Common myeloid progenitor, CD34-positive (primary cell): ENCODE results near the gene ERLEC1.

Experiments used
- CTCF ChIA-PET: fragments of 350-600 bp; sonication (Branson Sonifier 250); formaldehyde crosslinking; loops from one replicate; lab custom pipeline; 2021; ENCODE audit warnings: antibody characterized with exemption; lab: Charles Lee
- POLR2A ChIA-PET: fragments of 350-600 bp; sonication (Branson Sonifier 250); formaldehyde crosslinking; loops from one replicate; lab custom pipeline; 2021; ENCODE audit warnings: antibody characterized with exemption; lab: Charles Lee
- DNase-seq, 3 donors: peaks; one replicate each; pipeline versions ENCODE4 v3.0.0 to v3.0.0-alpha.2; 2013
- H3K27ac ChIP-seq, 2 experiments: 1 replicate in 1 of 2; 2 replicates in 1 of 2; pipeline ENCODE4 v1.7.0; 2013; ENCODE audit warnings: inconsistent platforms in 2 of 2, low read length in 2 of 2, mild to moderate bottlenecking in 2 of 2, low read depth in 1 of 2, moderate library complexity in 1 of 2; ENCODE audit not compliant: severe bottlenecking in 2 of 2, insufficient read depth in 1 of 2, poor library complexity in 1 of 2
- H3K27me3 ChIP-seq, 5 experiments: replicated peaks in 2 of 5; 1 replicate in 3 of 5; 2 replicates in 2 of 5; pipeline versions ENCODE4 v1.6.1 to v1.7.0; 2013; ENCODE audit warnings: low read length in 4 of 5, mild to moderate bottlenecking in 2 of 5, moderate library complexity in 2 of 5, inconsistent platforms in 1 of 5; ENCODE audit not compliant: insufficient read depth in 5 of 5, control insufficient read depth in 4 of 5
- H3K36me3 ChIP-seq, 4 experiments: 1 replicate in 2 of 4; 2 replicates in 2 of 4; pipeline versions ENCODE4 v1.6.1 to v1.7.0; 2013; ENCODE audit warnings: low read length in 3 of 4, control low read depth in 1 of 4, mild to moderate bottlenecking in 1 of 4; ENCODE audit not compliant: control insufficient read depth in 4 of 4, insufficient read depth in 4 of 4
- H3K4me1 ChIP-seq, 4 experiments: 1 replicate in 3 of 4; 2 replicates in 1 of 4; pipeline versions ENCODE4 v1.6.1 to v1.7.1; 2013; ENCODE audit warnings: low read length in 3 of 4, mild to moderate bottlenecking in 3 of 4, control low read depth in 1 of 4, inconsistent platforms in 1 of 4, moderate library complexity in 1 of 4; ENCODE audit not compliant: control insufficient read depth in 4 of 4, insufficient read depth in 4 of 4; ENCODE audit errors: control extremely low read depth in 1 of 4
- H3K4me3 ChIP-seq, 7 experiments: 1 replicate in 4 of 7; 2 replicates in 3 of 7; pipeline versions ENCODE4 v1.5.1 to v1.7.0; 2013; ENCODE audit warnings: mild to moderate bottlenecking in 7 of 7, low read length in 6 of 7, moderate library complexity in 6 of 7, inconsistent platforms in 2 of 7, low read depth in 2 of 7, control low read depth in 1 of 7; ENCODE audit not compliant: insufficient read depth in 4 of 7, control insufficient read depth in 1 of 7; ENCODE audit errors: extremely low read depth in 1 of 7
- H3K9me3 ChIP-seq, 5 experiments: 1 replicate in 4 of 5; 2 replicates in 1 of 5; pipeline versions ENCODE4 v1.6.1 to v1.7.1; 2013; ENCODE audit warnings: low read length in 4 of 5, mild to moderate bottlenecking in 2 of 5, inconsistent platforms in 1 of 5, low read depth in 1 of 5, moderate library complexity in 1 of 5; ENCODE audit not compliant: control insufficient read depth in 4 of 5, insufficient read depth in 2 of 5; ENCODE audit errors: control extremely low read depth in 1 of 5
- WGBS: methylation state at CpG from one replicate; pipeline ENCODE4 v1.1.5; 2013; ENCODE audit not compliant: insufficient coverage; 5-methylcytosine and 5-hydroxymethylcytosine counted together

The ERLEC1 gene

DNA sequence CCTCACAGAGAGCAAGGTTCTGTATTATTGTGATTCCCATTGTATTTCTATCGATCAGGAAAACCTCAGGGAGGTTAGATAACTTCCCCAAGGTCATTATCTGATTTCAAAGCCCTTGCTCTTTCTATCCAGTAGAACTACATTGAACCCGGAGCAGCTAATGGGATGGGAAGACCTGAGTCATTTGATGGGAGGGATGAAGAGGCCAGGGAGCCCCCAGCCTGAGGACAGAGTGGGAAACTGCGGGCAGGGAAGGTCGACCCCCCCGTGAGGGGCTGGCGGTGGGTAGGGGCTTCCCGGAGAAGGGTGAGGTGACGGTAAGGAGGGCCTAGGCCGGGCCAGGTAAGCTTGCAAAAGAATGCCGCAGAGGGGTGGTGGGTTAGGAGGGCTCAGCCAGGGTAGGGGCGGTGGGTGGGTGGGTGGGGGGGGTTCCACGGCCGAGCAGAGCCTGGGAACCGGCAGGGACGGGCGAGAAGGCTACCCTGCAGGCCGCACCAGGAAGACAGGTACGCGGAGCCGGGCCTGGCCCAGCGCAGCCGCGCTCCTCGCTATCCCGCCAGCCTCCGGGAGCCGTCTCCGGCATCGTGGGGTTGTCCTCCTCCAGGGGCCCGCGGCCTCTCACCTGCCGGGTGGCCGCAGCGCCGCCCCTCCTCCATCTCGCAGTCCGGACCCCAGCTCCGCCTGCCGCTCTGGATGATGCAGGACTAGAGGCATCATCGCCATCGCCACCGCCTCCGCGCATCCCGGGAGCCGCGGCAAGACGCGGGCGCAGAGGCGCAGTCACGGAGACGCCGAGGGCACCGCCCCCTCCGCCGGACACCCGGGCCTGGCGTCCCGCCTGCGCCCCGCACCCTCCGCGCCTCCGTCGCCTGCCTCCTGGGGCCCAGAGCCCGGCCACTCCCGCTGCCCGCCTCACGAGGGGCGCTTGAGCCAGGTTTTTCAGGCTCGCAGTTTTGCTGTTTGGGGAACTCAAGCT, 72.7 kb downstream of the ERLEC1 start, which contains the start of gene GPR75:
Gene GPR75 (minus strand): TSS at position 762 of the 976 bp plus-strand sequence. CDS start 5,211 bp downstream, outside the sequence.
- no peak for DNase-seq
- POLR2A ChIA-PET: no interaction called here
- H3K4me3 ChIP-seq: no peak within 1 kb of the TSS
- H3K4me1 ChIP-seq: peaks cover 0 to 3% (median 0%) of the 10 kb centered on the region in 4 experiments
- peaks cover 8 to 36% (median 26%) of the 10 kb centered on the region in 4 experiments for H3K36me3 ChIP-seq
- H3K27ac ChIP-seq: no peak within 1 kb of the TSS
- 91% methylated on average over 60 of the region's 72 CpGs for WGBS
- no peaks in the 10 kb centered on the region for H3K27me3 ChIP-seq
- CTCF ChIA-PET: no interaction called here
- H3K9me3 ChIP-seq: no peaks in the 10 kb centered on the region

DNA sequence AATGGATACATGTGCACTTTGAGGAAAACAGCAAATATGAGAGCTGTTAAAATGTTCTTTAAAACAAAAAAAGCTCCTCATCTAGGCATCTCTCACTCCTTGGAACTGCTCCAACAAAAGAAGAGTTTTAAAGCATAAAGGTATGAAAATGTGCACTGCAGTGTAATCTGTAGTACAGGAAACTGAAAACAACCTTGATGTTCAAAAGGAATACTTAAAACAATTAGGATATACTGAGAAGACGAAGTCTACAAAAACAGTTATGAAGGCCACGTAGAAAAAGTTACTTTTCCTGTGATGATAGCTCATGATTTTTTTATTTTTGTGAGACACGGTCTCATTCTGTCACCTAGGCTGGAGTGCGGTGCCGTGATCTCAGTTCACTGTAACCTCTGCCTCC, 75.0 kb downstream of the ERLEC1 start:
- Histone ChIP-seq H3K4me3 (no peak overlapping the region), H3K27ac (no peak overlapping the region), H3K9me3 (no peaks in the 10 kb centered on the region), H3K4me1 (peaks cover 0 to 3% (median 0%) of the 10 kb centered on the region in 4 experiments), H3K36me3 (peaks cover 13 to 52% (median 36%) of the 10 kb centered on the region in 4 experiments), H3K27me3 (no peaks in the 10 kb centered on the region)
- CTCF ChIA-PET: interaction anchor here (0.6 to 1.4 kb wide), 2 partner anchors 11 to 23 kb away, joined by 3 read pairs; no protein-coding TSS in a partner anchor
- DNase-seq: no peak
- 93% methylated on average over 2 of the region's 5 CpGs for WGBS
- POLR2A ChIA-PET: no interaction called here

DNA sequence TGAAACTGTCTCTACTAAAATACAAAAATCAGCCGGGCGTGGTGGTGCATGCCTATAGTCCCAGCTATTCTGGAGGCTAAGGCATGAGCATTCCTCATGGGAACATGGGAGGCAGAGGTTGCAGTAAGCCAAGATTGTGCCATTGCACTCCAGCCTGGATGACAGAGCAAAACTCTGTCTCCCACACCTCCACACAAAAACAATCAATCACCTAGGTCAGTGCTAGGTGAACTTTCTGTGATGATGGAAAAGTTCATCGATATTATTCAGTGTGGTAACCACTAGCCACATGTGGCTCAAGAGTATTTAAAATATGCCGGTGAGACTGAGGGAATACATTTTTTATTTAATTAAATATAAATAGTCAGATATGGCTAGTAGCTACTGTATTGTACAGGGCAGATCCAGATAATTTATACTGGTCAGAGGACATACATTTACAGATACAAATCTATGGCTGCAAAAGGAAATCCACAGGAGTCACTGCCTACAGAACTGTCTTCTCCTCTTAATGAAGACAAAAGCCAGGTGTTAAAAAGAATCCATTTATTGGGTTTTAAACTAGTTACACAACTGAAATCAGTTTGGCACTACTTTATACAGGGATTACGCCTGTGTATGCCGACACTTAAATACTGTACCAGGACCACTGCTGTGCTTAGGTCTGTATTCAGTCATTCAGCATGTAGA, 76.8 kb downstream of the ERLEC1 start:
- no peak overlapping the region for H3K4me3 ChIP-seq
- POLR2A ChIA-PET: no interaction called here

DNA sequence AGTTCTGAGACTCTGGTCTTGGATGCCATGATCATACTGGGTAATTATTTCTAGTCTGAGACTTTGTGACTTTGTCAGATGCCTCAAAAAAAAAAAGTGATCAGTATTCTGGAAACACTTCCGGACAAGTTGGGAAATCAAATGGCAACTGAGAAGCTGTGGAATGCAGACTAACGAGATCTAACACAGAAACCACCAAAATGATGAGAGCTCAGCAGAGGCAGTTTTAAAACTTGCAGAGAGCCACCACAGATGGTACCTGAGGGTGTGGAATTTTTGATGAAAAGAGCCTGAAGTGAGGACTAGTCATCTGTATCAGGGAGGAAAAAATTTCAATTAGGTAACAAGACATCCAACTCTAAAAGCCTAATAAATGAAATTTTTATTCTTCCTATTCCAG, 78.4 kb downstream of the ERLEC1 start:
- H3K27me3 ChIP-seq: no peaks in the 10 kb centered on the region
- peaks cover 15 to 62% (median 42%) of the 10 kb centered on the region in 4 experiments for H3K36me3 ChIP-seq
- WGBS: 92% methylated on average over 2 of the region's 2 CpGs
- no peaks in the 10 kb centered on the region for H3K4me1 ChIP-seq
- ChIA-PET CTCF (interaction anchor here (0.6 kb wide), 1 partner anchor 67 kb away, joined by 3 read pairs; no protein-coding TSS in a partner anchor), POLR2A (no interaction called here)
- DNase-seq: no peak
- H3K27ac ChIP-seq: no peak overlapping the region
- no peaks in the 10 kb centered on the region for H3K9me3 ChIP-seq
- no peak overlapping the region for H3K4me3 ChIP-seq

More for the DNA sequence above, 76.8 kb downstream of the ERLEC1 start:
- Histone ChIP-seq H3K27ac (no peak overlapping the region), H3K9me3 (no peaks in the 10 kb centered on the region), H3K4me1 (no peaks in the 10 kb centered on the region), H3K27me3 (no peaks in the 10 kb centered on the region), H3K36me3 (peaks cover 13 to 59% (median 45%) of the 10 kb centered on the region in 4 experiments)
- 87% methylated on average over 4 of the region's 6 CpGs for WGBS
- CTCF ChIA-PET: interaction anchor here (0.6 kb wide), 1 partner anchor 14 kb away, joined by 4 read pairs; no protein-coding TSS in a partner anchor
- DNase-seq: no peak

DNA sequence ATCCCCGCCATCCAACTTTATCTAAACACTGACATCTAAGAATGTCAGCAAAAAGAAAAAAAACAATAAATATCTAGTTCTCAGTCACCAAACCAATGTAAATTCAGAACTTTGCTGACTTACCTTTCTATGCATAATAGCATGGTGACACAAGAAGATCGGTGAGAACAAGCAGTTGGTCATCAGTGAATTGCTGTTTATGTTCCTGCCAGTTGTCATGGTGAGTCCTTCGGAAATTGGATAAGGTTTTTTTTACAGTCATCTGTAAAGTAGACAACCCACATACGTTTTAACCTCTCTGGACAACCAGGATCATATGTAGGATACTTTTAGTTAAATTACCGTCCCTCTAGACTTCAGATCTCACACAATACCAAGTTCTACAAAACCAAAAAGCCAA, 79.1 kb downstream of the ERLEC1 start:
- Histone ChIP-seq H3K4me1 (no peaks in the 10 kb centered on the region), H3K36me3 (peaks cover 14 to 66% (median 41%) of the 10 kb centered on the region in 4 experiments), H3K27ac (no peak overlapping the region), H3K4me3 (no peak overlapping the region), H3K9me3 (no peaks in the 10 kb centered on the region), H3K27me3 (no peaks in the 10 kb centered on the region)
- CTCF ChIA-PET: no interaction called here
- 100% methylated on average over 2 of the region's 5 CpGs for WGBS
- DNase-seq: no peak
- POLR2A ChIA-PET: no interaction called here

DNA sequence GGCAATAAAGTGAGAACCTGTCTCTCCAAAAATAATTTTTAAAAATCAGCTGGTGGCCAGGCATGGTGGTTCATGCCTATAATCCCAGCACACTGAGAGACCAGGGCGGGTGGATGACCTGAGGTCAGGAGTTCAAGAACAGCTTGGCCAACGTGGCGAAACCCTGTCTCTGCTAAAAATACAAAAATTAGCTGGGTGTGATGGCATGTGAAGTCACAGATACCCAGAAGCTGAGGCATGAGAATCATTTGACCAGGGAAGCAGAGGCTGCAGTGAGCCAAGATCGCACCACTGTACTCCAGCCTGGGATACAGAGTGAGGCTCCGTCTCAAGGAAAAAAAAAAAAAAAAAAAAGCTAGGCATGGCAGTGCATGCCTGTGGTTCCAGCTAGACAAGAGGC, 80.3 kb downstream of the ERLEC1 start:
- H3K36me3 ChIP-seq: peaks cover 15 to 69% (median 40%) of the 10 kb centered on the region in 4 experiments
- CTCF ChIA-PET: interaction anchor here (0.6 kb wide), 1 partner anchor 24 kb away, joined by 3 read pairs; no protein-coding TSS in a partner anchor

More for the DNA sequence above, 80.3 kb downstream of the ERLEC1 start:
- DNase-seq: no peak
- POLR2A ChIA-PET: no interaction called here
- Histone ChIP-seq H3K9me3 (no peaks in the 10 kb centered on the region), H3K4me1 (no peaks in the 10 kb centered on the region), H3K4me3 (no peak overlapping the region), H3K27ac (no peak overlapping the region), H3K27me3 (no peaks in the 10 kb centered on the region)
- 100% methylated on average over 3 of the region's 5 CpGs for WGBS
